OCI-LY1 (cell line): Measurements from ENCODE around the gene BCL2.

Source experiments
- H2AFZ ChIP-seq: fragments of 200-600 bp; sonication (generic), shearing (Covaris generic); 2 replicates; pipeline ENCODE4 v1.6.0; 2014; ENCODE audit warnings: antibody characterized with exemption, mild to moderate bottlenecking, low read length
- H3F3A ChIP-seq: fragments of 200-600 bp; sonication (generic), shearing (Covaris generic); 2 replicates; pipeline ENCODE4 v1.6.0; 2014; ENCODE audit warnings: mild to moderate bottlenecking, antibody characterized with exemption, low read length, moderate library complexity; ENCODE audit not compliant: insufficient read depth
- H3K27ac ChIP-seq: fragments of 200-600 bp; sonication (generic); 2 replicates; pipeline ENCODE4 v1.5.1; 2014; ENCODE audit warnings: low read length, mixed run types, mild to moderate bottlenecking, low read depth; ENCODE audit not compliant: poor library complexity, severe bottlenecking
- H3K27me3 ChIP-seq: fragments of 200-600 bp; sonication (generic); 2 replicates; pipeline ENCODE4 v1.6.0; 2014; ENCODE audit warnings: antibody characterized with exemption, mild to moderate bottlenecking, low read length, moderate library complexity; ENCODE audit not compliant: insufficient read depth
- H3K36me3 ChIP-seq: fragments of 200-600 bp; sonication (generic); 2 replicates; pipeline ENCODE4 v1.6.1; 2014; ENCODE audit warnings: mild to moderate bottlenecking, antibody characterized with exemption, low read length, moderate library complexity, mixed read lengths; ENCODE audit not compliant: insufficient read depth
- H3K4me1 ChIP-seq: fragments of 200-600 bp; sonication (generic); 2 replicates; pipeline ENCODE4 v1.5.1; 2014; ENCODE audit warnings: mild to moderate bottlenecking, low read length, moderate library complexity; ENCODE audit not compliant: insufficient read depth, severe bottlenecking
- H3K4me2 ChIP-seq: fragments of 200-600 bp; sonication (generic), shearing (Covaris generic); 2 replicates; pipeline ENCODE4 v1.6.1; 2014; ENCODE audit warnings: low read length
- H3K4me3 ChIP-seq: fragments of 200-600 bp; sonication (generic); 2 replicates; pipeline ENCODE4 v1.5.1; 2014; ENCODE audit warnings: low read length, low read depth, mild to moderate bottlenecking, mixed read lengths; ENCODE audit not compliant: poor library complexity, severe bottlenecking
- H3K79me2 ChIP-seq: fragments of 200-600 bp; shearing (Covaris generic); 2 replicates; pipeline ENCODE4 v1.6.1; 2016; ENCODE audit warnings: mixed run types, low read length, mixed read lengths; ENCODE audit not compliant: insufficient read depth
- H3K9ac ChIP-seq: fragments of 200-600 bp; sonication (generic), shearing (Covaris generic); 2 replicates; pipeline ENCODE4 v1.6.1; 2014; ENCODE audit warnings: mild to moderate bottlenecking, low read length, mixed read lengths
- H3K9me2 ChIP-seq: fragments of 200-600 bp; sonication (generic), shearing (Covaris generic); 2 replicates; pipeline ENCODE4 v1.6.1; 2014; ENCODE audit warnings: low read depth, mild to moderate bottlenecking, low read length, mixed read lengths
- H3K9me3 ChIP-seq: fragments of 200-600 bp; shearing (Covaris generic); 2 replicates; pipeline ENCODE4 v1.6.1; 2014; ENCODE audit warnings: low read length, mixed read lengths
- H4K20me1 ChIP-seq: fragments of 200-600 bp; sonication (generic), shearing (Covaris generic); 2 replicates; pipeline ENCODE4 v1.6.0; 2016; ENCODE audit warnings: mild to moderate bottlenecking, low read length; ENCODE audit not compliant: insufficient read depth
- CTCF ChIP-seq: fragments of 200-600 bp; sonication (generic), shearing (Covaris generic); IDR thresholded peaks from 2 replicates; pipeline ENCODE4 v1.5.1; 2017; ENCODE audit warnings: mild to moderate bottlenecking, antibody characterized with exemption, low read length, moderate library complexity, mixed read lengths
- EZH2 ChIP-seq: fragments of 200-600 bp; sonication (generic), shearing (Covaris generic); IDR thresholded peaks from 2 replicates; pipeline ENCODE4 v1.8.0; 2017; ENCODE audit warnings: borderline replicate concordance, mixed run types, mild to moderate bottlenecking, antibody characterized with exemption, low read length, moderate library complexity, mixed read lengths

Gene BCL2

DNA sequence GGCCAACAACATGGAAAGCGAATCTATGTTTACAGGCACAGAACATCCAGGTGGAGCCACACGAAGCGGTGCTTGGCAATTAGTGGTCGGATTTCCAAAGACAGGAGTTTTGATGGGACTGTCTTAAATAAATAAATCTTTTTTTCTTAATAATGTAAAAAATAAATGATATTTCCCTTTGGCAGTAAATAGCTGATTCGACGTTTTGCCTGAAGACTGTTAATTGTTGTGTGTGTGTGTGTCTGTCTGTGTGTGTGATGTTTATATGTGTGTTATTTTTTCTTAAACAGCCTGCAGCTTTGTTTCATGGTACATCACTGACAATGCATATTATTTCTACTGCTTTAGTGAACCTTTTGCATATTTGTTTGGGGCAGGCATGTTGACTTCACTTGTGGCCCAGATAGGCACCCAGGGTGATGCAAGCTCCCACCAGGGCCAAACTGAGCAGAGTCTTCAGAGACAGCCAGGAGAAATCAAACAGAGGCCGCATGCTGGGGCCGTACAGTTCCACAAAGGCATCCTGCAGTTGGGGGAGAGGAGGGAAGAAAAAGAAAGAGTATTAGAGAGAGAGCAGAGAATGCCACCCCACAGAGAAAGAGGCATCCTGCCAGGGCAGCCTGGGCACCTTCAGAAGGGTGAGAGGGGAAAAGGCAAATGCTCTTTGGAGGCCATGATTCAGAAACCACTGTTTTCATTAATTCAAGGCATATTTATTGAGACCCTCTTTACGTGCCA lies 191.2 kb downstream of the BCL2 start:
- H2AFZ ChIP-seq: no peak overlapping the region
- no peaks in the 10 kb centered on the region for H3K9me3 ChIP-seq
- H3K27me3 ChIP-seq: no peaks in the 10 kb centered on the region
- H3K36me3 ChIP-seq: peaks cover 64% of the 10 kb centered on the region
- no peaks in the 10 kb centered on the region for H4K20me1 ChIP-seq
- H3F3A ChIP-seq: peaks cover 18% of the 10 kb centered on the region; the same call in 1 of the 2 replicates
- H3K9me2 ChIP-seq: no peaks in the 10 kb centered on the region
- peaks cover 28% of the 10 kb centered on the region; the same call in 1 of the 2 replicates for H3K79me2 ChIP-seq
- peaks cover 74% of the 10 kb centered on the region for H3K4me1 ChIP-seq
- H3K27ac ChIP-seq: peak overlapping the region; percentile 99
- peak overlapping the region; percentile 76 for H3K4me2 ChIP-seq
- peak overlapping the region; percentile 53 for H3K4me3 ChIP-seq
- TF ChIP-seq EZH2 (no peak), CTCF (no peak)
- H3K9ac ChIP-seq: peak overlapping the region; percentile 70

GRCh38 chr18:63126134-63127069 lies 193.2 kb downstream of the BCL2 start:
- Histone ChIP-seq H3K4me3 (peak overlapping the region; percentile 53), H3K4me2 (peak overlapping the region; percentile 76), H3K9me2 (no peaks in the 10 kb centered on the region), H3F3A (peaks cover 18% of the 10 kb centered on the region; the same call in 1 of the 2 replicates), H3K4me1 (peaks cover 54% of the 10 kb centered on the region), H3K79me2 (peaks cover 12% of the 10 kb centered on the region; the same call in 1 of the 2 replicates), H2AFZ (no peak overlapping the region), H3K36me3 (peaks cover 45% of the 10 kb centered on the region), H3K9me3 (no peaks in the 10 kb centered on the region), H3K27ac (peak overlapping the region; percentile 99), H4K20me1 (no peaks in the 10 kb centered on the region), H3K27me3 (no peaks in the 10 kb centered on the region), H3K9ac (peak overlapping the region; percentile 70)
- TF ChIP-seq CTCF (no peak), EZH2 (no peak)

GRCh38 chr18:63120620-63121019 lies 198.9 kb downstream of the BCL2 start:
- Histone ChIP-seq H3K4me2 (no peak overlapping the region), H3K79me2 (no peaks in the 10 kb centered on the region), H4K20me1 (no peaks in the 10 kb centered on the region), H3K36me3 (no peaks in the 10 kb centered on the region), H3F3A (no peaks in the 10 kb centered on the region), H3K27me3 (no peaks in the 10 kb centered on the region), H3K4me1 (no peaks in the 10 kb centered on the region), H2AFZ (no peak overlapping the region), H3K27ac (no peak overlapping the region), H3K9me3 (no peaks in the 10 kb centered on the region), H3K4me3 (no peak overlapping the region), H3K9me2 (no peaks in the 10 kb centered on the region), H3K9ac (no peak overlapping the region)
- TF ChIP-seq CTCF: no peak
- no peak for TF ChIP-seq EZH2
